GM21529 (cell line): ENCODE data around the gene PRRC2A.

Source experiments
- ATAC-seq: cut with Tn5 transposase; IDR thresholded peaks from one replicate; pipeline ENCODE4 v1.9.1; 2021; ENCODE audit not compliant: unreplicated experiment

Gene PRRC2A

GRCh38 chr6:31645325-31645724, 24.8 kb downstream of the PRRC2A start:
- no peak for ATAC-seq

GRCh38 chr6:31651602-31652191, 31.2 kb downstream of the PRRC2A start:
- peak; percentile 33 for ATAC-seq

GRCh38 chr6:31652925-31653724, 32.6 kb downstream of the PRRC2A start:
- peak; percentile 65 for ATAC-seq

GRCh38 chr6:31654574-31655348, 34.2 kb downstream of the PRRC2A start:
- no peak for ATAC-seq

DNA sequence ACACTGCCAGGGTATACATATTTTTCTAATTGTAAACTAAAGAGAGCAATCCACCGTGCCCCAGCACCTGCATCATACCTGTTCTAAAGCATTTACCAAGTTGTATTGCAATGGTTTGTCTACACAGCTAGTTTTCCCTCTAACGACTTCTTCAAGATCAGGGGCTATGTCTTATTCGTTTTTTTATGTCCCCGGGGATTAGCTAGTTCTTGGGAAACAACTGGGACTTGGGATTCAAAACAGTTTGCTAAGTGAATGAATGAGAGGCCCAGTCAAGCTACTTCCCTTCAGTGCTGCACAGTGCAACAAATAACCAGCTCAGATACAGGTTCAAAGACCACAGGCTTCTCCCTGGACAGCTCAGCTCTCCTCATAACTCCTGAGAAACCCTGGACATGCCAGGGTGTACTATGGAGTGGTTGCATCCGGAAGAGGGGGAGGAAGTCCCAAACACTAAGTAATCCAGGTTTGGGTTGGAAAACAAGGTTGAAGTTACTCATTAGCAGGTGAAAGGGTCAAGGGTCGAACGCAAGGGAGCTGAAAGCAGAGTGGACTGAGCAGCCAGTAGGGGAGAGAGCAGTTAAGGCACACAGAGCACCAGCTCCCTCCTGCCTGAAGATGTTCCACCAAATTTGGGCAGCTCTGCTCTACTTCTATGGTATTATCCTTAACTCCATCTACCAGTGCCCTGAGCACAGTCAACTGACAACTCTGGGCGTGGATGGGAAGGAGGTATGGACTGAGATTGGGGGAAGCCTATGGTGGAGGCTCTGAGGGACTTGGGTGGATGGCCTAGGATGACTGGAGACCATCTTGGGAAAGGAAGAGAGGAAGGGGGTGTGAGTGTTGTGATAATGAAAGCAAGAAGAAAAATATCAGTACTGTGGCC, 35.1 kb downstream of the PRRC2A start, which contains the start of gene APOM:
APOM (plus strand) TSS at position 546 of the 889 bp plus-strand sequence; CDS start at position 619, 73 bp downstream.
- ATAC-seq: no peak

- no peak for ATAC-seq
Observed at GRCh38 chr6:31657406-31658157, 37.1 kb downstream of the PRRC2A start.

GRCh38 chr6:31658158-31658688, 37.7 kb downstream of the PRRC2A start:
- no peak for ATAC-seq

GRCh38 chr6:31658983-31659648, 38.6 kb downstream of the PRRC2A start:
- ATAC-seq: no peak

GRCh38 chr6:31659649-31660380, 39.3 kb downstream of the PRRC2A start:
- ATAC-seq: peak; percentile 14

GRCh38 chr6:31660381-31661261, 40.1 kb downstream of the PRRC2A start, which contains the start of gene C6orf47:
Gene C6orf47, minus strand, starts transcription at chr6:31660778. Its CDS starts 831 bp downstream, at chr6:31659947.
- ATAC-seq: peak; percentile 49

- no peak for ATAC-seq
Observed at GRCh38 chr6:31661262-31662123, 41.0 kb downstream of the PRRC2A start.

GRCh38 chr6:31662124-31662723, 41.7 kb downstream of the PRRC2A start:
- ATAC-seq: no peak

DNA sequence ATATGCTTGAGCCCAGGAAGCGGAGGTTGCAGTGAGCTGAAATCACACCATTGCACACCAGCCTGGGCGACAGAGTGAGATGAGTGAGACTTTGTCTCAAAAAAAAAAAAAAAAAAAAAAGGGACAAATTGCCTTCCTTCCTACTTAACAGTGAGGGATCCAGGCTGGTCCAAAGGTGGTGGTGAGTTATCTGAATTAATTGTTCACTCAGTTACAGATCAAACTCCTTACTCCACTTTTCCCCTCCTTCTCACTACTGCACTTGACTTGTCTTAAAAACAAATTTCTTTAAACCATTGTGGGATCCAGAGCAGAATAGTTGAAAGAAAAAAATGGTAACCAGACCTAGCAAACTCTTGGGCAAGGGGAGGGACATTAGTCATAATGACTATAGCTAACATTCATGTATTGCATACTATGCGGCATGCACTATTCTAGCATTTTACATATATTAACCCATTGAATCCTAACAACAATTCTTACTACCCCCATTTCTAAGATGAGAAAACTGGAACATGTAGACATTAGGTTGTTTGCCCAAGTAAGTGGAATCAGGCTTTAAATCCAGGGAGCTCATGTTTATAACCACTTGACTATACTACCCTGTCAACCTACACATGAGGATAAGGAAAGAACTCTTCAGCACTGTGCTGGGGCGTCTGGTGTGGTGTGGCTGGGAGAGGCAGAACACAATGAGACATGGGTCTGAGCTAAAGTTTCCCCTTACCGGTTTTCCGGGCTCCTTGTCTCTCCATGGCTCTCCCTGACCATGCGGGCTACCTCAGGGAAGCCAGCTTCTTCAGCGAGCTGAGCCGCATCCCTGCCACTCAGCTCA, 42.8 kb downstream of the PRRC2A start:
- ATAC-seq: no peak

DNA sequence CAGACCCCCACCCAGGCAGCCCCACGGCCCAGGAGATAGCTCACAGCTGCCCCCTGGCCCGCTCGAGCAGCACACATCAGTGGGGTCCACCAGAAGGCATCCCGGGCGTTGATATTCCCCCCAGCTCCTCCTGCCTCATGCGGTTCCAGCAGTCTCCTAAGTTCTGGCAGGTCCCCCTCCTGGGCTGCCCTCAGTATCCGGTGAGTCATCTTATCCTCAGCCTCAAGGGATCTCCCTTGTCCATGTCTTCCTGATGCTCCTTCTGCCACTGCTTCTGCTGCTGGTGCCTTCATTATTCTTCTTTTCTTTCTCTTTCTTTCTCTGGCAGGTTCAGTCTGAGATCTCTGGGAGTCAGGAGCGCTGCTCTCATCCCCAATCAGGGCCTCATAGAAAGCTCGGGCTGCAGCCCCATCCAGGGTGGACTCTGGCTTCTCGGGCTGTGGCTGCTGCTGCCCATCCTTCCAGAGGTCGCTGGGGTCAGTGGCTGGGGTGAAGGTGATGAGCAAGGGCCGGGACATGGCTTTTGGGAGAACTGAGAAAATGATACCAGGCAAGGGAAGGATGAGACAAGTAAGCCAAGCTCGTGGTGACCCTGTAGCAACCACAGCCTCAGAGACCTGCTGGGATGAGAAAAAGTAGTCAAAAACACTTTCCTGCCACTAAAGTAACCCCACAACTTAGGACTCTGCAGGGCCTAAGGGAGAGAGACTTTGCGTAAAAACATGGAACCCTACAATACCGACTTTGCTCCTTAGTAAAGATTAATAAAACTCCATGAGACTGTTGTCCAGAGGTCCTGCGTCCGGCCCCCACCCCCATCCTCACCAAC, 43.7 kb downstream of the PRRC2A start:
- ATAC-seq: no peak
